OCI-LY1 (cell line): Measurements from ENCODE around the gene HDAC9.

Experiments used
- CTCF ChIP-seq: fragments of 200-600 bp; sonication (generic), shearing (Covaris generic); IDR thresholded peaks from 2 replicates; pipeline ENCODE4 v1.5.1; 2017; ENCODE audit warnings: mild to moderate bottlenecking, antibody characterized with exemption, low read length, moderate library complexity, mixed read lengths
- EZH2 ChIP-seq: fragments of 200-600 bp; sonication (generic), shearing (Covaris generic); IDR thresholded peaks from 2 replicates; pipeline ENCODE4 v1.8.0; 2017; ENCODE audit warnings: borderline replicate concordance, mixed run types, mild to moderate bottlenecking, antibody characterized with exemption, low read length, moderate library complexity, mixed read lengths

GRCh38 chr7:18997477-18998150 lies 502.1 kb downstream of the HDAC9 start:
- TF ChIP-seq CTCF (no peak), EZH2 (no peak)
